Activated CD4-positive, alpha-beta T cell treated with anti-CD3 and anti-CD28 coated beads for 48 hours (primary cell): Measurements from ENCODE around the gene ERC2.
A peak's percentile ranks its signal among the peaks of the same experiment; 100 is the strongest.

Source experiments
- DNase-seq: peaks from one replicate; pipeline ENCODE4 v3.0.0-alpha.2; 2020

Gene ERC2

GRCh38 chr3:55723653-55724406, 744.4 kb downstream of the ERC2 start:
- DNase-seq: no peak

DNA sequence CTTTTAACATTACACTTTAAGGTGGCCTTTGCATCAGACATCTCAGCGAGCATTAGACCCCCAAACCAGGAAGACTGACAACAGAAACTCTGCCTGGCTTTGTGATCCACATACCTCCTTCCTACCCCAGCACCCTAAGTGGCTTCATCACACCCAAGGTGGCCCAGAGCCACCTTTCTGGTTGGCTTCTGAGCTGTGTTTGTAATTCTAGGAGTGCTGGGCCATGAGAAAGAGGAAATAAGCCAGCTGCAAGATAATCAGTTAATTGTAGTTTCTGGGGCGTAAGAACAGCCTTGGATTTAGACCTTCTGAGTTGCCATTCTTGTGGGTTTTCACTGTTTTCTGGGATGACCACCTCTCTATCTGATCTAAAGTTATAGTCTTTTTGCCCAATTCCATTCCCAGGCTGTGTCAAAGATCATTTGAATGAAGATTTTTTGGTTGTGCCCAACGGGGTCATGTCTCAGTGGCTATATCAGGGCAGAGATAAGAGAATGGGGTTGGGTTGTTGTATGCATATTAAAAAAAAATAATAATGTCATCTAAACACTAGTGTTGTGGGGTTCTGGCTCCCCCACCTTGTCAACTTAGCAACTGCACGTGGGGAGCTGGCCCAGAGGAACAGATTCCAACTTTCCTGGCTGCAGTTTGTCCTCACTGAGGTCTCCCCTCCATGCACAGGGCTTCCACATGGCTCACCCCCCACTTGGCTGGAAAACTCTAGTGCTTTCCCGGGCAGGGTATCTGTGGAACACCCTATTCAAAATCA, 746.4 kb downstream of the ERC2 start:
- peak; percentile 3 for DNase-seq

DNA sequence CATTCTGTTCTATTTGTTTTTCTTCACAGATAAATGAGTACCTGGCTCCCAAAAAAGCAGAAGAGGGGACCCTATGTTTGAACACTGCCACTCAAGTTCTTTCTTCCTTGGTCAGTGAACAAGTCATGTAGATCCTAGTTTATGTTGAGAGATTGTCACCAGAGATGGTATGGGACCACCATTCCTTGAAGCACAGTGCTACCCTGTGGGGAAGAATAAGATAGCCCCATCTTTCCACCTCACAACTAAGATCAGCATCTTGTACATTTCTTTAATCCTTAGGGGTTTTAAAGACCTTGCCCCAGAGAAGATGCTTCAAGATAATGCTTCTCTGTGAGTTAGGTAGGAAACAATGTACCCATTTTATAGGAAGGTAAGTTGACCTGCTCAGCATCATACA, 747.7 kb downstream of the ERC2 start:
- no peak for DNase-seq

DNA sequence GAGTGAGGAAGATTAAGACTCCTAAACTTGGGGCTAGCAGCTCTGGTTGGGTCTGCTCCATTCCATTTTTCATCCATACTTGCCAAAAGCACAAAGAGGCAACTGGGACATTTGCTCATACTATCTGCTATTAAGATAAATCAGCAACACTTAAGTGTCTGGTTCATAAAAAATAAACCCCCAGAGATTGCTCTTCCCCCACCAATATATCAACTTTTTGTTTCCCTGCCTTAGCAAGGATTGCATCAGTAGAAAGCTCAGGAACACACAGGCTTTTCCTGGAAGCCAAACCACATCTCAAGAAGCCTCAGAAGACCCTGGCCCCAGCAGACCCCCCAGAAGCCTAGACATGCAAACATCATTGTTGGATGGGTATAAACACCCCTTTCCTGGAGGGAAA, 748.8 kb downstream of the ERC2 start:
- no peak for DNase-seq

GRCh38 chr3:55719006-55719405, 749.3 kb downstream of the ERC2 start:
- no peak for DNase-seq

- no peak for DNase-seq
These were observed 749.7 kb downstream of the ERC2 start for GRCh38 chr3:55718521-55718921.

- DNase-seq: no peak
These were observed 750.2 kb downstream of the ERC2 start for GRCh38 chr3:55718074-55718473.

DNA sequence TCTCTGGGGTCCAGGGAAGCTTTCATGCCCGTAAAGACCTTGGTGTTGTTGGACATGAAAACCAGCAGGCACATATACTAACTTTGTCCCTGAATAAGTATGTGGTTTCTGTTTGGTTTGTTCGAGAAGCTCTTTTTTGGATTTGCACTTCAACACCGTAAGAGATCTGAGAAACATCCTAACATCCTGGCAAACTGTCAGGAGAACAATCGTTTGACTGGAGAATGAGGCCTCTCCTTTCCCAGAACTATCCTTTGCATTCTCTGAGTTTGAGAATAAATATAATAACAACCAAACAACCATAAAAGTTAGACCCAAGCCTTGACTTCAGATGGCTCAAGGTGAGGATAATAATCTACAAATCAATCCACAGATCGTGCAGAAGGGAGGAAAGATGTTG, 750.8 kb downstream of the ERC2 start:
- DNase-seq: no peak

DNA sequence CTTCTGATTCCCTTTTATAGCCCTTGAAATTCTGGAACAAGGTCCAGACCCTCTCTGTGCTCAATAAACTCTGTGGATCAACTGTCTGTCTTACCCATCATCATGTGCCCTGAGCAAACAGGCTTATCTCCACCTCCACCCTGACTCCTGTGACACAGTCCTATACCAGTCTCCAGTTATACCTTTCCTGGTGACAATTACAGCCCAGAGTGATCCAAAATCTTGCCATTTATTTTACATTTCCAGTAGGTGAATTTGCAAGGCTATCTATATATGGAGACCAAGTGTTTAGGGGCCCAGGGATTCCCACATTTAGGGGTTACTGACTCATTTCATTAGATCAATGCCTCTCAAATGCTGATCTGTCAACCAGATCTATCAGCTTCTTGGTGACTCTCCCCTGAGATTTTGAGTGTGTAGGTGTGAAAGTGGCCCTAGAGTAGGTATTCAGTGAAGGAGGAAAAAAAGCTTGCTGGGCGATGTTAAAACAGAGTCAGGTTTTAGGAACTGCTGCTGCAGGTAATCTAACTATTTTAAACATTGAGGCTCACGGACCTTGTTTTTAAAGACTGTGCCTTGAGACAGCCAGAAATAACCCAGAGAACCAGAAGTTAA, 751.5 kb downstream of the ERC2 start:
- DNase-seq: no peak

- no peak for DNase-seq
These were observed 752.2 kb downstream of the ERC2 start for GRCh38 chr3:55716044-55716443.

DNA sequence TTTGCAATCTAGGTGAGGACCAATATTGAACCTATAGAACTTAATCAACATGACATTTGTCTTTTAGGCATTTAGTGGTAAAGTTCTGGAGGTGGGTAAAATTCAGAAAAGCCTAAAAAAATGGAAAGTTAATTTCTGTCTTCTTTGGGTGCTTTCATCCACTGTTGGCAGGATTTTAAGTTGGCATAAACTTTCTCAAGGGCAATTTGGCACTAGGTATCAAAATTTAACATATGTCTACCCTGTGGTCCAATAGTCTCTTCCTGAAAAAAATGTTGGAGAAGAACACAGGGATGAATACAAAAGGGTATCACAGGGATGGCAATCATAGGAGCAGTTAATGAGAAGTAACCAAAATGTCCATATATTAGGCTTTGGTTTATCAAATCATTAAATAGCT, 754.2 kb downstream of the ERC2 start:
- DNase-seq: no peak

DNA sequence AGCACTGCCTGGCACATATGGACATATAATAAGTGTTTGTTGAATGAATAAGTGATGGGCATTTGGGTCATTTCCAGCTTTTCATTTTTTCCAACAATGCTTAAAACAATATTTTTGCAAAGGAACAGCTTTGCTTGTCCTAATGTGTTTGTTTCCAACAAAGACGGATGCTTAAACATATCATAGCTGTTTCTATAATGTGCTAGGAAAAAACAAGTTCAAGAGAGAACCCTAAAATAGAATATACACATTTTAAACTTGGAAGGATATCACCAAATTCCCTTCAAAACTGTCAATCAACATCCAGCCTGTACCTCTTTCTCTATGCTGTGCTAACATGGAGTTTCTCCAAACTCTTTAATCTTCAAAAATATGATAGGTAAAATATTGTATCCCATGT, 756.6 kb downstream of the ERC2 start:
- DNase-seq: no peak

- DNase-seq: no peak
These were observed 758.8 kb downstream of the ERC2 start for GRCh38 chr3:55709411-55710012.

- no peak for DNase-seq
These were observed 759.3 kb downstream of the ERC2 start for GRCh38 chr3:55708921-55709320.

DNA sequence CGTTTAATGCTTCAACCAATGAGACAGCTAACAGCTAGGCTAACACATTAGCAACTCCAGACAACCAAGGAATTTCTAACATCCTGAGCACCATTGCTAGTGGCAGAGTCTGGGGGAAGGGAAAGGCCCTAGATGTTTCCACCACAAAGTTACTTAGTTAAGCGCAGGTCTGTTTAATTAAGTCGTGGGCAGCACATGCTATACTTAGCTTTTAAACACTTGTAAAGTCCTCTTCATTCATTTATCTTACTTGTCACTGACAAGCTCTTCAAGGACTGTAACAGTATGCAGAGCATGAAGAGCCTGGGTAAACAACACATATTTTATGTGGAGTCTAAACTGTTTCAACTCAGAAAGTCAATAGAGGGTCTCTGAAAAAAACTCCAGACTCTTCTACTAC, 760.0 kb downstream of the ERC2 start:
- DNase-seq: no peak

- no peak for DNase-seq
These were observed 763.7 kb downstream of the ERC2 start for GRCh38 chr3:55704521-55704920.

DNA sequence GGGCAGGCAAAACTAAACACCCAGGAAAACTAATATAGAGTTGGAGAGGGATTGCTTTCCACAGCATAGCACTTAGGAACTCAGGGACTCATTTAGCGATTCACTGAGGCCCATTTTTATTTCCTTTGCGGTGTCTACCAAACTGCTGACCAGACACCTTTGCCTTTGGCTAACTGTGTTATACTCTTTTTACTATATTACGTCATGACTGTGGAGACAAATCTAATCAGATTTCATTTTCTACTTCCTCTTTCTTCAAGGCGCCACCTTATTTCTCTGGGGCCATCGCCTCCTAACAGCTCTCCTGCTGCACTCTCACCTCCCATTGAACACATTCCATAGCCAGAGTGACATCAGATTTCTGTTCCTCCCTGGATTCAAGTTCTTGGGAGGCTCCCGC, 765.4 kb downstream of the ERC2 start:
- DNase-seq: no peak

- DNase-seq: no peak
These were observed 766.3 kb downstream of the ERC2 start for GRCh38 chr3:55701997-55702396.

- no peak for DNase-seq
These were observed 769.4 kb downstream of the ERC2 start for GRCh38 chr3:55698831-55699230.

- no peak for DNase-seq
These were observed 770.9 kb downstream of the ERC2 start for GRCh38 chr3:55697177-55697865.

- DNase-seq: no peak
These were observed 775.2 kb downstream of the ERC2 start for GRCh38 chr3:55692957-55693558.

GRCh38 chr3:55692295-55692956, 775.8 kb downstream of the ERC2 start:
- DNase-seq: no peak
